Endothelial cell of hepatic sinusoid (primary cell): ENCODE data around the gene COL9A2.
"Not testable (repeated sequence)": the region's sequence is repeated elsewhere in the genome, so short reads cannot be mapped to it uniquely, and the experiment has no call there.

Experiments
- in situ Hi-C: cut with HindIII; loops from 2 replicates; pipeline ENCODE4 v1.10.0; 2017; ENCODE audit warnings: low sequenced_read_pairs

COL9A2 gene

DNA sequence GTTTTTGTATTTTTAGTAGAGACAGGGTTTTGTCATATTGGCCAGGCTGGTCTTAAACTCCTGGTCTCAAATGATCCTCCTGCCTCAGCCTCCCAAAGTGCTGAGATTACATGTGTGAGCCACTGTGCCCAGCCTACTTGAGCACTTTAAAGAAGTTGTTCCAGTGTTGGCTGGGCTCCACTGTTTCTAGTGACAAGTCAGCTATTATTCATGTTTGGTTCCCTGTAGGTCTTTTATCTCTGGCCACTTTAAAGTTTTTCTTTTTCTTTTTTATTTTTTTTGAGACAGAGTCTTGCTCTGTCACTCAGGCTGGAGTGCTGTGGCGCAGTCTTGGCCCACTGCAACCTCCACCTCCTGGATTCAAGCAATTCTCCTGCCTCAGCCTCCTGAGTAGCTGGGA is 14.3 kb upstream of the COL9A2 start:
- in situ Hi-C loops = not testable (repeated sequence)

GRCh38 chr1:40318970-40319621 is 2.0 kb upstream of the COL9A2 start:
- in situ Hi-C loops = no loop called here

DNA sequence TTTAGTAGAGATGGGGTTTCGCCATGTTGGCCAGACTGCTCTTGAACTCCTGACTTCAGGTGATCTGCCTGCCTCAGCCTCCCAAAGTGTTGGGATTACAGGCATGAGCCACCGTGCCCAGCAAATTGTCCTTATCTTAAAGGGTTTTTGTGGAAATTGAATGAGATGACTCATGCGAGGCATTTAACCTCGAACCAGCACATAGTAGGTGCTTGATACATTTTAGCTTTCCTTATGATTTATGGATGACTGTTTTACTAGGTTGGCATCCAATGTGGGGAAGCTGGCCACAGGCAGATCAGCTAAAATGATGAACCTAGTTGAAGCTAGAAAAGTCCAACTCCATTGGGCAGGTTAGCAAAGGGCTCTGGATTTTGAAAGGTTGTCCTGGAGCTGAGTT is 1.4 kb upstream of the COL9A2 start:
- in situ Hi-C loops = no loop called here

GRCh38 chr1:40317394-40318074 is 448 bp upstream of the COL9A2 start:
- in situ Hi-C loops = no loop called here

DNA sequence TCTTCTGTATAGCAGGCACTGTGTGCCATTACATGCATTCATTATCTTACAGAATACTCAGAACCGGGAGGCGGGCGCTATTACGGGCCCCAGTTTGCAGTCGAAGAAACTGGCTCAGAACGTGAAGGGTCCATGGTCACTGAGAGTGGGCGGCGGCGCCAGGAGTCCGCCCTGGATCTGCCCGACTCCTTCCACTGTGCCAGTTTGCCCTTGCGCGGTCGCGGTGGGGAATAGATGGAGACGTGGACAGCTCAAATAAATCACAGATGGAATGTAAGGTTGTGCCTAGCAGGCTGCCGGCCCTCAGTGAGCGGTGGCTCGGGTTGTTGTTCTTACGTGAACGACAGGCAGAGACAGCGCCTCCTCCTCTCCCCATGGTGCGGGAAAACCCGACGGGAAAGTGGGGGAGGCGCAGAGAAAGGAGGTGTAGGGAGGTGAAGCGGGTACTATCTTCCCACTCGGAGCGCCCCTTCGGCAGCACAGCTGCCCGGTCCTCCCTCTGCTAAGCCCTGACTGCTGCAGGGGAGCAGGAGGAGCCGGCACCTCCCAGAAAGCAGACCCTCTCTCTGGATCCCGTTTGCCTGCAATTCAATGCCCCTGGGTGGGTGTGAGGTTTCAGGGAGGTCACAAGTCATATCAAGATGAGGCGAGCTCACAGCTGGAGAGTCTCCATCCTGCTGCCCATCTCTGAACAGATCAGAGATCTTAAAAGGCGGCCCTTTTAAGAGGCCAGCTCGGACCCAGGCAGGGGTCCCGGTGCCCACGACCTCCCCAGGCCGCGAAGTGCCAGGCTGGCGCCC is 1.1 kb downstream of the COL9A2 start:
- in situ Hi-C loops = no loop called here

DNA sequence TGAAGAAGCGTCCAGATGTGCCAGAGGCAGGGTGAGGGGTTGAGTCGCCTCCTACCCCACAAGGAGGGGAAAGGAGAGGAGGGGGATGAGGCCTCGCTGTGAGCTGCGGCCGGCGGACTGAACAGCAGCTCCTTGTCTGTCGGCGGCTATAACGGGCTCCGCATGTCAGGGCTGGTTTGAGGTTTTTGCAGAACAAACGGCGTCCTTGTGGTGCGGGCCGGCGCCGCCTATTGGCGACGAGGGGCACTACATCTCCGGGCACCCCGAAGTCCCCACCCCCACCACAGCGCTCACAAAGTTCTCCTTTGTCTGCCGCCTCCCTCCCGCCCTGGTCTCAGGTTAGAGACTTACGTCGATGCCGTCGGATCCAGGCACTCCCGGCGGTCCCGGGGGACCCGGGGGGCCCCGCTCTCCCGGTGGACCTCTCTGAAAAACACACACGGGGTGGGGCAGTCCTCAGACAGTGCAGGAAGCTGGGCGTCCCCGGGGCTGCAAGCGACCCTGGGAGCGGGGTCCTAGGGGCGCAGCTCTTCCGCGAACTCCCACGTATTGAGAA is 1.8 kb downstream of the COL9A2 start:
- in situ Hi-C loops = no loop called here

GRCh38 chr1:40314721-40315238 is 2.3 kb downstream of the COL9A2 start:
- in situ Hi-C loops = no loop called here

- in situ Hi-C loops = no loop called here
Measured at GRCh38 chr1:40313958-40314720, 2.9 kb downstream of the COL9A2 start.

DNA sequence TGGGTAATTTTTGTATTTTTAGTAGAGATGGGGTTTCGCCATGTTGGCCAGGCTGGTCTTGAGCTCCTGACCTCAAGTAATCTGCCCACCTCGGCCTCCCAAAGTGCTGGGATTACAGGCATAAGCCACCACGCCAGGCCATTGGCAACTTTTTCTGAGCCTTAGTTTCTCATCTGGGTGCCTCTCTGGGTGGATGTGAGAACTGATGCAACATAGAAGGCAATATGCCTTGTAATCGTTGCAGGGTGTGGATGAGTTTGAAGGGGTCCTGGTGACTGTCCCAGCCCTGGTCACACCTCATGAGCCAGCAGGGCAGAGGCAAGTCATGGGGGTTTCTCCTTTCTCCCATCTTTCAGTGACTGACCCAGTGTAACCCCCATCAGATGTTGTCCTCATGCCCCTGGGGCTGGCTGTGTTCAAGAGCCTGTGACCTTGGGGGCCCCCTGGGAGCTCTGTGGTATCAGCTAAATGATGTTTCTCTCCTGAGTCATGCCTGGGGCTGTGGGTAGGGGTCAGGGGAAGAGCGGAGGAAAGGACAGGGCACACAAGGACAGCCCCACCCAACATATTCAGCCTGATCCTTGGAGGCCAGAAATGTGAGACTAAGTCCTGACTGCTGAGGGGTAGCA is 3.6 kb downstream of the COL9A2 start:
- in situ Hi-C loops = no loop called here

- in situ Hi-C loops = no loop called here
Measured at GRCh38 chr1:40312238-40313205, 4.6 kb downstream of the COL9A2 start.

DNA sequence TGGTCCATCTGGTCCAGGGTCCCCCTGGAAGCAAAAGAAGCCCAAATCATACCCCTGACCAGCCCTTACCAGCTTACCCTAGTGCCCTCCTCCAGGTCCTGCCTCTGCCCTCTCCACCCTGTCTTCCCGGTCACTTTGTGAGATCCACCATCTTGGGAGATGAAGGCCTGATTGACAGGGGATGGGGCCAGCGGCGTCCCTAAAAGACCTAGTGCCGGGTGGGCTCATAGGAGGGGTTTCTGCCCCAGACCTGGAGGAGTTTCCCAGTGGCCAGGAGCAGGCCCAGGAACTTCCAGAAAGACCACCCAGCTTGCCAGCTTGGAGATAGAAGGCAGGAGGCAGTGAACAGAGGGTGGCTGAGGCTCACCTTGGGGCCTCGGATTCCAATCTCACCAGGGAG is 5.4 kb downstream of the COL9A2 start:
- in situ Hi-C loops = no loop called here

GRCh38 chr1:40310983-40311642 is 6.0 kb downstream of the COL9A2 start:
- in situ Hi-C loops = no loop called here

DNA sequence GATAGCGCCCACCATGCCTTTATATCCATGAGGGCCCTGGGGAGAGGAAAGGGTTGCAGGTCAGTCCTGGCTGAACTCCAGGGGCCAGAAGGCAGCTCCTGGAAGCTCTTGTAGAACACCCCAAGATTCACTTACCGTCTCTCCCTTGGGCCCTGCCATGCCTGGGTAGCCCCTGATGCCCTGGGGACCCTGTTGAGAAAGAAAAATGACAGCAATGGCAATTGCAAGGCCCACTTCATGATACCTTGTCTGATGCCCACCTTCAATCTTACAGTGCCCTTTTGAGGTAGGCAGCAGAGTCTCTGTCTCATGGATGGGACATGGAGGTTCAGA is 7.0 kb downstream of the COL9A2 start:
- in situ Hi-C loops = no loop called here

- in situ Hi-C loops = no loop called here
Measured at GRCh38 chr1:40309374-40310128, 7.5 kb downstream of the COL9A2 start.

DNA sequence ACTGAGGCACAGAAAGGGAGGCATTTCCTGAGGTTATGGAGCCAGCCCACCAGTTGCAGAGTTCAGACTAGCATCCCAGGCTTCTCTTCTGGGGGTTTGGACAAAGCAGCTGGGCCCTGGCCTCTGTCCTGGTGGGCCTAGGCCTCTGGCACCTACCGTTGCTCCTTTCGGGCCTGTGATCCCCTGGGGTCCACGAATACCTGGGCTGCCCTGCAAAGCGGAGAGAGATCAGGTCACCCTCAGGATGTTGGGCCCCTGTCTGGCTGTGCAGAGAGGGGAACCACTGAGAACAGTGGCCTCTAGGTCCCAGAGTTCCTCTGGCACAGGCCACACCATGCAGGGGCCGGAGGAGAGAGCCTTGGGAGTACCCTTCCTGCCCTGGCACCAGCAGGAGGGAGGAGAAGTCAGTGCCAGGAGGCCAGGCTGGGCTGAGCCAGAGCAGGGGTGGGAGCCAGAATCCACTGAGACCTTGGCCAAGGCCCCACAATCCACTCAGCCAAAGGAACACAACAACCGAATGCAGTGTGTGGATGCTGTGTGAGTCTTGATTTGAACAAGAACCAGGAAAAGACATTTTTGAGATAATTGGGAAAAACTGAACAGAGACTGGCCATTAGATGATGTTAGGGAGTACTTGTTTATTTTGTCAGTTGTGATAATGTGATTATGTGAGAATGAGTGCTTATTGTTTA is 8.9 kb downstream of the COL9A2 start:
- in situ Hi-C loops = no loop called here

- in situ Hi-C loops = no loop called here
Measured at GRCh38 chr1:40307186-40307585, 9.9 kb downstream of the COL9A2 start.

- in situ Hi-C loops = no loop called here
Measured at GRCh38 chr1:40306296-40306695, 10.8 kb downstream of the COL9A2 start.
